T-cell (primary cell): Measurements from ENCODE around the gene PNISR. TPM values are rescaled to one million over a fixed set of nuclear protein-coding genes. Genes with fewer than 3 reads are reported as not detected.

Experiments
- ATAC-seq, 4 experiments: fragments of 200-7000 bp in 3 of 4; fragments of 150-1000 bp in 1 of 4; cut with Tn5 transposase; replicated peaks in 1 of 4; 1 replicate in 3 of 4; 2 replicates in 1 of 4; pipeline ENCODE4 v1.10.0; 2021; ENCODE audit warnings: moderate library complexity in 3 of 4, mild to moderate bottlenecking in 2 of 4, moderate number of reproducible peaks in 1 of 4
- CTCF ChIA-PET, 2 donors: fragments of 300-600 bp; sonication (Branson Sonifier 250); formaldehyde crosslinking; loops; one replicate each; lab custom pipeline; 2022; ENCODE audit warnings: antibody characterized with exemption in 2 of 2; lab: Charles Lee
- POLR2A ChIA-PET, 2 donors: fragments of 300-600 bp; sonication (Branson Sonifier 250); formaldehyde crosslinking; loops; one replicate each; lab custom pipeline; 2022; ENCODE audit warnings: antibody characterized with exemption in 2 of 2; lab: Charles Lee
- DNase-seq, 35 experiments: peaks; one replicate each; pipeline versions ENCODE4 v3.0.0 to v3.0.0-alpha.2; 2013 to 2023
- H3K27ac ChIP-seq: one replicate; pipeline ENCODE4 v1.5.1; 2013; ENCODE audit warnings: low read length
- H3K27me3 ChIP-seq, 2 experiments: replicated peaks in 1 of 2; 1 replicate in 1 of 2; 2 replicates in 1 of 2; pipeline versions ENCODE4 v1.6.1 to v1.7.0; 2013; ENCODE audit warnings: low read length in 1 of 2, mixed read lengths in 1 of 2; ENCODE audit not compliant: control insufficient read depth in 2 of 2, insufficient read depth in 2 of 2; ENCODE audit errors: extremely low read depth in 1 of 2
- H3K36me3 ChIP-seq, 2 donors: 1 replicate in 1 of 2; 2 replicates in 1 of 2; pipeline versions ENCODE4 v1.6.1 to v1.7.0; 2013; ENCODE audit warnings: low read length in 1 of 2; ENCODE audit not compliant: control insufficient read depth in 2 of 2, insufficient read depth in 1 of 2; ENCODE audit errors: extremely low read depth in 1 of 2
- H3K4me1 ChIP-seq, 2 experiments: 1 replicate in 1 of 2; 2 replicates in 1 of 2; pipeline versions ENCODE4 v1.6.1 to v1.7.0; 2013; ENCODE audit warnings: low read length in 2 of 2, mixed read lengths in 1 of 2; ENCODE audit not compliant: insufficient read depth in 2 of 2, control insufficient read depth in 1 of 2; ENCODE audit errors: extremely low read depth in 1 of 2
- H3K4me3 ChIP-seq, 2 donors: 1 replicate in 1 of 2; 2 replicates in 1 of 2; pipeline versions ENCODE4 v1.5.1 to v1.7.0; 2013; ENCODE audit warnings: mild to moderate bottlenecking in 2 of 2, low read length in 1 of 2, moderate library complexity in 1 of 2; ENCODE audit not compliant: control insufficient read depth in 1 of 2; ENCODE audit errors: extremely low read depth in 1 of 2
- H3K9me3 ChIP-seq: 2 replicates; pipeline ENCODE4 v1.7.0; 2013
- H3K27ac Mint-ChIP-seq, 2 donors: one replicate each; pipeline ENCODE4 v1.8.0; 2020 to 2021; ENCODE audit warnings: mild to moderate bottlenecking in 2 of 2, mixed read lengths in 2 of 2
- H3K27me3 Mint-ChIP-seq, 2 donors: one replicate each; pipeline ENCODE4 v1.8.0; 2021 to 2022; ENCODE audit warnings: mixed read lengths in 2 of 2
- H3K36me3 Mint-ChIP-seq: one replicate; pipeline ENCODE4 v1.8.0; 2021; ENCODE audit warnings: mixed read lengths
- H3K4me1 Mint-ChIP-seq, 3 donors: one replicate each; pipeline ENCODE4 v1.8.0; 2020 to 2022; ENCODE audit warnings: mixed read lengths in 3 of 3, mild to moderate bottlenecking in 1 of 3
- H3K4me3 Mint-ChIP-seq, 3 donors: one replicate each; pipeline ENCODE4 v1.8.0; 2020 to 2022; ENCODE audit warnings: mild to moderate bottlenecking in 3 of 3, mixed read lengths in 3 of 3, moderate library complexity in 3 of 3
- H3K9me3 Mint-ChIP-seq, 3 donors: one replicate each; pipeline ENCODE4 v1.8.0; 2020 to 2022; ENCODE audit warnings: mixed read lengths in 3 of 3
- WGBS: methylation state at CpG from one replicate; pipeline ENCODE4 v1.1.5; 2013; ENCODE audit warnings: missing lambda C conversion rate; ENCODE audit not compliant: insufficient coverage; 5-methylcytosine and 5-hydroxymethylcytosine counted together
- total RNA-seq, 35 experiments: library from RNA in 6 of 35; stranded (reverse) in 6 of 35; fragments of 120-200 nt in 1 of 35; gene quantifications; one replicate each; pipeline versions ENCODE4 v1.2.1 to v1.2.4 and lab custom pipeline; 2013 to 2026

The PNISR gene
- total RNA-seq, 5 donors from 2014 or later (not counting 1 experiment from before 2014, with no cell fraction given), result 212 to 351 (median 234) TPM

DNA sequence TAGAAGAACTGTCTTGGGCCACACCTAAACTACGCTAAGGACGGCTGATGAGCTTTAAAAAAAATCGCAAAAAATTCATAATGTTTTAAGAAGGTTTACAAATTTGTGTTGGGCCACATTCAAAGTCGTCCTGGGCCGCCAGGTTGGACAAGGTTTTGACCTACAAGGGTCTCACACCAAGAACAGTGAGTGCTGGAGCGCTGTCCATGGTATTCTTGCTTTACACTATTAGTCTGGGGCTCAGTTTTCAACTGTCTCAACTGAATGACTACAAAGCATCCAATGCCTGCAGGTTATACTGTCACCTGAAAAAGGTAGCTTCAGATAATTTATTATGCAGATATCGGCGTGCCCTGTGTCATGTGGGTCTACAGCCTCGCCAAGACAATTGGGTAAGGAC, 72.0 kb downstream of the PNISR start:
- ATAC-seq (no peak), DNase-seq (no peak)
- Histone ChIP-seq H3K36me3 (no peaks in the 10 kb centered on the region), H3K27me3 (peaks cover 13 to 45% of the 10 kb centered on the region in 2 experiments), H3K27ac (no peak overlapping the region), H3K4me1 (peaks cover 0 to 8% of the 10 kb centered on the region in 2 experiments), H3K9me3 (no peaks in the 10 kb centered on the region), H3K4me3 (no peak overlapping the region)
- WGBS, result 55% methylated on average over 3 of the region's 9 CpGs
- no peaks in the 10 kb centered on the region for H3K36me3 Mint-ChIP-seq
- peaks cover 46 to 67% of the 10 kb centered on the region in 2 donors for H3K27me3 Mint-ChIP-seq
- H3K9me3 Mint-ChIP-seq, result no peaks in the 10 kb centered on the region
- ChIA-PET CTCF (interaction anchor here in 1 of 2 donors (0.7 kb wide), 1 partner anchor 16 kb away, joined by 4 read pairs; no protein-coding TSS in a partner anchor), POLR2A (no interaction called here)
- no peak overlapping the region for H3K4me3 Mint-ChIP-seq
- H3K4me1 Mint-ChIP-seq, result peaks cover 0 to 7% (median 6%) of the 10 kb centered on the region in 3 donors
- H3K27ac Mint-ChIP-seq, result no peak overlapping the region

GRCh38 chr6:99350573-99350972, 74.5 kb downstream of the PNISR start:
- Histone ChIP-seq H3K4me3 (no peak overlapping the region), H3K27ac (no peak overlapping the region), H3K36me3 (no peaks in the 10 kb centered on the region), H3K4me1 (peaks cover 0 to 8% of the 10 kb centered on the region in 2 experiments), H3K9me3 (no peaks in the 10 kb centered on the region), H3K27me3 (peaks cover 20 to 46% of the 10 kb centered on the region in 2 experiments)
- CTCF ChIA-PET, result no interaction called here
- no peak overlapping the region for H3K27ac Mint-ChIP-seq
- 44% methylated on average over 2 of the region's 10 CpGs for WGBS
- peaks cover 48 to 72% of the 10 kb centered on the region in 2 donors for H3K27me3 Mint-ChIP-seq
- no peaks in the 10 kb centered on the region for H3K9me3 Mint-ChIP-seq
- no peak for DNase-seq
- ATAC-seq, result no peak
- H3K36me3 Mint-ChIP-seq, result no peaks in the 10 kb centered on the region
- peaks cover 0 to 7% (median 6%) of the 10 kb centered on the region in 3 donors for H3K4me1 Mint-ChIP-seq
- no peak overlapping the region for H3K4me3 Mint-ChIP-seq
- POLR2A ChIA-PET, result no interaction called here

GRCh38 chr6:99349171-99350141, 75.7 kb downstream of the PNISR start, which contains the start of gene FAXC:
Gene FAXC, minus strand, starts transcription at chr6:99349674. Its CDS starts 302 bp downstream, at chr6:99349372.
- H3K36me3 Mint-ChIP-seq, result no peaks in the 10 kb centered on the region
- no peaks in the 10 kb centered on the region for H3K36me3 ChIP-seq
- no peaks in the 10 kb centered on the region for H3K9me3 ChIP-seq
- ATAC-seq (peak in 1 of 4 experiments; percentile 36), DNase-seq (peak in 1 of 35 experiments; percentile 0)
- no peak within 1 kb of the TSS for H3K27ac ChIP-seq
- no peaks in the 10 kb centered on the region for H3K9me3 Mint-ChIP-seq
- peaks cover under 1 to 7% (median 6%) of the 10 kb centered on the region in 3 donors for H3K4me1 Mint-ChIP-seq
- WGBS, result 2% methylated on average over 100 of the region's 108 CpGs
- ChIA-PET CTCF (no interaction called here), POLR2A (no interaction called here)
- peak within 1 kb of the TSS in 1 of 2 donors; percentile 25 for H3K4me3 ChIP-seq
- H3K4me3 Mint-ChIP-seq, result peak within 1 kb of the TSS; percentile 17 to 48 (median 21)
- H3K27ac Mint-ChIP-seq, result no peak within 1 kb of the TSS
- peaks cover 0 to 8% of the 10 kb centered on the region in 2 experiments for H3K4me1 ChIP-seq
- H3K27me3 Mint-ChIP-seq, result peaks cover 47 to 67% of the 10 kb centered on the region in 2 donors
- peaks cover 20 to 46% of the 10 kb centered on the region in 2 experiments for H3K27me3 ChIP-seq

DNA sequence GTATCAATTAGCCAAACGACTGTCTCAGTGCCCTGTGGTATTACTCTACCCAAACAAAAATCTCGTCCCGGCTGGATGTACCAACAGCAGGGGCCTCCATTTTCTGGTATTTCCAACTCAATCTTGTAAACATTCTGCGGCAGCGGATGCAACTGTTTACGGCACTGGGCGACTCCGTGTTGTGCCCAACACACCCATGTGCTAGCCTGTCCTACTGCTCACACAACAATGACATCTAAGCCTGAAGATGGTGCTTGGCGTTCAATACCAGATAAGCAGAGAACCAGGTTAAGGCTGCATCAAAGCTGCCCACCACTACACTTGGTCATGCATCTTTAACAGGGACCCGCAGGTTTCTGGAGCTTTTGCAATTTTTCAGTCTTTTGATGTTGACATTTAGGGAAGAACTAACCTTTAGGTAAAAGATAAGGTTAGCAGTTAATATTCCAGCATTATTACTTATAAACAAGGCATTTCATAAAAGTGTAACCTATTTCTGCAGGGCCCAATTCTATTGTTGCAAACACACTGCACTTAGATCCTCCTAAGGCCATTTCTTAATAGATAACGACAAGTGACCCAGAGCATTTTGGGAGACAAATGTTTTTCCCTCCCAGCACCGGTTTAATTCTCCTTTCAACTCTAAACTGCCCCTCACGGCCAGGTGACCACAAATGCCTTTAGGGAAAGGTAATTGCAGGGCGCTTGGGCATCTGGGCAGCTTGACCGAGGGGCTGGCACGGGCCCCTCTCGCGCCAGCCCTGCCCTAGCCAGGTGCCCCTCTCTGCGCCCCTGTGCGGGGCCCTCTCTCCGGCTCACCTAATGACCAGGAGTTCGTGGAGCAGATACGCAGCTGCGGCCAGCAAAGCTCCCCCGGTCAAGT, 76.6 kb downstream of the PNISR start:
- DNase-seq (no peak), ATAC-seq (no peak)
- Mint-ChIP-seq H3K4me3 (peak overlapping the region in 2 of 3 donors; percentile 21 to 48), H3K9me3 (no peaks in the 10 kb centered on the region), H3K36me3 (no peaks in the 10 kb centered on the region), H3K27ac (no peak overlapping the region), H3K27me3 (peaks cover 51 to 69% of the 10 kb centered on the region in 2 donors), H3K4me1 (peaks cover 4 to 7% (median 6%) of the 10 kb centered on the region in 3 donors)
- CTCF ChIA-PET, result no interaction called here
- Histone ChIP-seq H3K4me1 (peaks cover 0 to 8% of the 10 kb centered on the region in 2 experiments), H3K4me3 (peak overlapping the region in 1 of 2 donors; percentile 25), H3K9me3 (no peaks in the 10 kb centered on the region), H3K27ac (no peak overlapping the region), H3K36me3 (no peaks in the 10 kb centered on the region), H3K27me3 (peaks cover 20 to 46% of the 10 kb centered on the region in 2 experiments)
- WGBS, result 79% methylated on average over 23 of the region's 25 CpGs
- POLR2A ChIA-PET, result interaction anchor here in 1 of 2 donors (0.6 kb wide), 1 partner anchor 24 kb away, joined by 4 read pairs; no protein-coding TSS in a partner anchor

Other genes with a start within 250 kb of the PNISR start
- under 1 TPM in 1 of 5 donors, not detected in 4; 0.22 TPM for gene FAXC, start 75.6 kb downstream of the PNISR start, total RNA-seq
- gene COQ3, start 31.1 kb downstream of the PNISR start, total RNA-seq, result 1 to 10 TPM; 2.0 to 5.0 (median 2.9) TPM
- gene USP45, start 90.1 kb upstream of the PNISR start, total RNA-seq, result 10 to 100 TPM in 2 of 5 donors, 1 to 10 TPM in 3; 5.6 to 11.9 (median 8.1) TPM
- 10 to 100 TPM; 33.9 to 42.0 (median 39.1) TPM for gene CCNC, start 143.4 kb upstream of the PNISR start, total RNA-seq
- gene PRDM13, start 181.5 kb upstream of the PNISR start, total RNA-seq, result not detected